HG03460 (cell line): ENCODE measurements around the gene ZC2HC1C.

Experiments
- ATAC-seq: cut with Tn5 transposase; IDR thresholded peaks from one replicate; pipeline ENCODE4 v1.9.1; 2021; ENCODE audit not compliant: unreplicated experiment

The ZC2HC1C gene

GRCh38 chr14:75069121-75069810 lies at the start of gene ZC2HC1C:
Gene ZC2HC1C (plus strand): TSS chr14:75069641. CDS start chr14:75070574, 933 bp downstream.
- ATAC-seq = peak; percentile 55

- ATAC-seq = no peak
Observed at GRCh38 chr14:75022655-75023054, 46.8 kb upstream of the ZC2HC1C start.

DNA sequence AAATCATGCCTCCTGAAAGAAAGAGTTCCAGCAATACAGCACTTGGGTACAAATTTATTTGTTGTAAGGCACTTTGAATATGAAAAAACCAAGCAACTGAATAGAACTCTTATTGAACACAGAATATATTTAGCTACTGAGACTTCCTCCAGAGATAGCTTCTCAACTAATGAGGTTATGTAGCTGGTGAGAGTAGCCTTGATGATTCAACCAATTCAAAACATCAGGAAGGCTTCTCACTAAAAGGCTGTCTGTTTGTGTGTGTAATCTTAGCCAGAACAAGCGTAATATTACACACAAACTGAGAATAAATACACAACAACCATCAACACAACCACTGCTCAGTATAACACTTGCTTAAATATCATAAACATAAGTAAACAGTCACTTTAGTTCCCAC lies 46.3 kb upstream of the ZC2HC1C start:
- no peak for ATAC-seq

DNA sequence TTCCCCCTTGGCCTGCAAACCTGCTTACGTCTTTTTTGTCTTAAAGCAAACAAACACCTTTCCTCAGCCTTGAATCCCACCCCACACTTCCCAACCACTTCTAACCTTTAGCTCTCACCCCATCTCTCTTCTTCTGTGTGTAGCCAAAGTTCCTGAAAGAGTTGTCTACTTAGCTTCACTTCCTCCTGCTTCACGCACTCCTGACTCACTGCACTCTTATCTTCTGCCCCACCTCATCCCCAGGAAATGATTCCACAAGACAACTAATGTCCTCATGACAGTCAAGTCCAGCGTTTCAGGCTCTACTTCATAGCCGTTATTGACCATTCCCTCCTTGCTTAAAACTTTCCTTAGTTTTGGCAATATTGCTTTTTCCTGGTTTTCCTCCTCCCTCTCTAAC lies 44.4 kb upstream of the ZC2HC1C start:
- no peak for ATAC-seq

- no peak for ATAC-seq
Observed at GRCh38 chr14:75025876-75026275, 43.6 kb upstream of the ZC2HC1C start.

DNA sequence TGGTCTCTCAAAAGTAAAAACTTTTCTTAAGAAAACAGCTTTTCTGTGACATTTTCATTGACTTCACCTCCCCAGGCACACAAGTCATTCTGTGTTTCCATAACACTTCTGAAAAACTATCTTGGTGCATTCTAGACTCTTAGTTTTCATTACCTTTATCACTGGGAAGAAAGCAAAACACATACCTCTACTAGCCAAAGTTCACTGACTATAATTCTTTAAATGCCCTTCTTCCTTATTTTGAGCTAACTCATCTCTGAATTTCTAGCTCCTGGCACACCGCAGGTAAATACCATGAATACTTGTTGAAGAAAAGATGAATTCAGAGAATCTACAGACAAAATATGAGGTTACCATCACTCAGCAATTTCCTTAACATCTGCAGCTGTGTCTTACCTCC lies 39.3 kb upstream of the ZC2HC1C start:
- ATAC-seq = no peak

- no peak for ATAC-seq
Observed at GRCh38 chr14:75032939-75033338, 36.5 kb upstream of the ZC2HC1C start.

DNA sequence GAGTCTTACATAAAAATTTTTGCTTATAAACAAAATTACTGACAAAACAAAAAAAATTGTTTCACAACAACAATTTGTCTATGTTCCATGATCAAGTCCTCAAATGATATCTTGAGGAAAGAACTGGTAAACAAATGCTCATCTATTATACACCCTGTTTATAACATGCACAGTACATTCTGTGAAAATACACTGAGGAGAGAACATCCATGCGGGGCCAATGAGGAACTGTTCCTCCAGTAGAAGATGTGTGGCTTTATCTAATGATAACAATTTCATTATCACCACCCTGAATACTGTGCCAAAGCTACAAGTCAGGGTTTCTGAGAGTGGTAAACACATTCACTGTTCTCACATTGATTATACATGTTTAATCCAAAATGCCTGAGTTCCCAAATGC lies 28.9 kb upstream of the ZC2HC1C start:
- no peak for ATAC-seq

- no peak for ATAC-seq
Observed at GRCh38 chr14:75040959-75041358, 28.5 kb upstream of the ZC2HC1C start.

GRCh38 chr14:75041613-75042012 lies 27.8 kb upstream of the ZC2HC1C start:
- no peak for ATAC-seq

- no peak for ATAC-seq
Observed at GRCh38 chr14:75042035-75042434, 27.4 kb upstream of the ZC2HC1C start.

DNA sequence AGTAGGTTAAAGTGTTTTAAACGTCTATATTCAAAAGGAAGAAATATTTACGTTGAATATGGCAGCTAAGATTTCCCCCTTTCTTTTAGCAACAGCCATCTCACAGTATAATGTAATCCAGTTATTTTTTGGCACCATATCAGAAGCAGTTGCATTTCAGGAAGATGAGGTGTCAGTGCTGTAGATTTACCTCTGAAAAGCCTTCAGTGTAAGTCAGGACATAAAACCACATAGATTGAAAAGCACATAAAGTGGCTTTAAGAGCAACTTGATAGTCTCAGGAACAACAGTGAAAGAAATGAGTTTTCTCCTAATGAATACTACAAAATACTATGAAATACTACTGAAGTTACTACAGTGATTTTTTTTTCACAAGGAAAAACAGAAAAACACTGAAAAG lies 25.1 kb upstream of the ZC2HC1C start:
- no peak for ATAC-seq

GRCh38 chr14:75044752-75045151 lies 24.7 kb upstream of the ZC2HC1C start:
- ATAC-seq = no peak

- no peak for ATAC-seq
Observed at GRCh38 chr14:75046275-75046674, 23.2 kb upstream of the ZC2HC1C start.

GRCh38 chr14:75046899-75047298 lies 22.5 kb upstream of the ZC2HC1C start:
- no peak for ATAC-seq

DNA sequence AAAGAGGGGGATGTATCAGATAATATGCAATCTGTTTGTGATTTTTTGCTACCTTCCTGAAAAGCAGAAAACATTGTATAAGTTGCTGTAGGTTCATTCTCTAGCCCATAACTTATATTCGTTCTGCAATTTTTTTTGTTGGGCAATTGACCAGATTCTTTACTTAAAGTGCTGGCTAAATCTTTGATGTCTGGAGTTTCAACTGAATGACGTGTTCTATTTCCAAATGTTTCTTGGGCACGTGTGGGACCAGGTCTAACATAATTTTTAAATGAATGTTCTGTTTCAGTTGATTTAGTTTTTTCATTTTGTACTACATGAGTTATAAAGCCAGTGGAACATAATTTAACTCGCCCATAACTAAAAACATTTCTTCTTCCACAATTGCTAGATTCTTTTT lies 21.9 kb upstream of the ZC2HC1C start:
- no peak for ATAC-seq

- no peak for ATAC-seq
Observed at GRCh38 chr14:75048101-75048500, 21.3 kb upstream of the ZC2HC1C start.

- ATAC-seq = no peak
Observed at GRCh38 chr14:75049136-75049535, 20.3 kb upstream of the ZC2HC1C start.

- no peak for ATAC-seq
Observed at GRCh38 chr14:75049731-75050201, 19.7 kb upstream of the ZC2HC1C start.

DNA sequence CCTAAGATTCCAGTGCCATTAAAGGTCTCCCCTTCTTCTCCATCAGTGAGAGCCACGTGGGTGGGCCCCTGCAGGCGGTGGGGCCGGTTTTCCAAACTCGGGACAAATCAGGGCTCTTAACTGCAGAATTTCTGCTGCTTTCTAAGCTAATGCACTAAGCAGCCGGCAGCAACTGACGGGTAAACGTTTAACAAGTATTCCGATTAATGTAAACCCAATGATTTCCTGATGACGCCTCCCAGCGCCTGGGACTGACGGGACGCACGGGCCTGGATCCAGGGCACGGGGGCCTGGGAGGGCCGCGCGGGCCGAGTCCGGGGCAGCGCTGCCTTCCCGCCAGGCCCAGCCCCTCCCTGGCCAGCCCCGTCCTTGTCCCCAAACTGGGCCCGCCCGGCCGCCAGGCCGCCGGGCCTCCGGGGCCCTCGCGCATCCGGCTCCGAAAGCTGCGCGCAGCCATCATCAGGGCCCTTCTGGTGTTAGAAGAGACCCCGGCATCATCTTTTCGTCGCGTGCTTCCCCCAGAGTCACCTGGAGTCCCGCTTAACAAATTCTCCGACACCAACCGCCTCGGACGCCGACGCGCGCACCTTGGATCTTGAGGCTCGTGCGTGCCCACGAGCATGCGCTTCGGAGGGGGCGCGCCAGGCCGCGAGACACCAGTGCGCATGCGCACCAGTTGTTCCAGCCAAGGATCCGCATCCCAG lies 18.4 kb upstream of the ZC2HC1C start, which contains the start of gene MLH3:
MLH3 (minus strand) TSS at position 616 of the 704 bp plus-strand sequence. CDS start 1,812 bp downstream, outside the sequence.
- ATAC-seq = peak; percentile 66

DNA sequence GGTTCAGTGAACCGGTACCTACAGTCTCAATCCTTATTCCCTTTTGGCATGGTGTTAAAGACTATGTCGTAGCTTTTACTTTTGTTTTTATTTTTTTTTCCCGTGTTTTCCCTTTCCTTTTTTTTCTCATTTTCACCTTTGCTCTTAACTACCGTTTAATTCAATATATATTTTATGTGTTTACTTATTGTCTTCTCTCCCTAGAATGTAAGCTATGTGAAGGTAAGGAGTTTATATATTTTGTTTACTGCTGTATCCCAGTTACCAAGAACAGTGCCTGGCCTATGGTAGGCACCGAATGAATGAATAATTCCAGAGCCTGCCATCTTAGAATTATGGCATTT lies 17.9 kb upstream of the ZC2HC1C start:
- ATAC-seq = no peak
